ENCODE data around the gene SOX4. TPM values are rescaled to one million over a fixed set of nuclear protein-coding genes. Genes with fewer than 3 reads are reported as not detected.
A peak's percentile ranks its signal among the peaks of the same experiment; 100 is the strongest.

Gene SOX4
- total RNA-seq, 6 donors from 2014 or later, result 16.4 to 23.4 (median 20.7) TPM

DNA sequence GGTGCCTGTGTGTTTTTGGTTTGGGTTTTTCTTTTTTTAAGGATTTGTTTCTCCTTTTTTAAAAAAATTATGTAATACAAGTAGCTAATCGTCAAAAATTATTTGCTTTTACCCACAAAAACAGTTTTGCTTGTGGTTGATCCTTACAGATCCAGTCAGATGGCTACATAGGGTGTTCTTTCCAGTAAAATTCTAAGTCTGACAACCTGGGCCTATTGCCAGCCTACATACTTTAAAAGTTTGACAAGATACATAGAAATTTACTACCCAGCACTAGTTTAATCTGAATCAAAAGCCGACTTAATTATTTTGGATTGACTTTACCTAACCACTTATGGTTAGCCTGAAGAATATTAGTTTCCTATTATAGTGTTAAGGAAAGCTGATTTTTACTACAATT is 2.1 kb upstream of the SOX4 start:
- Histone ChIP-seq H3K27ac (no peak overlapping the region), H3K36me3 (no peaks in the 10 kb centered on the region), H3K4me1 (peaks cover 6 to 36% (median 12%) of the 10 kb centered on the region in 4 donors), H3K27me3 (no peaks in the 10 kb centered on the region), H3K4me3 (no peak overlapping the region), H3K9me3 (no peaks in the 10 kb centered on the region)
- 79% methylated on average over 2 of the region's 2 CpGs for WGBS, 2 donors
- no peak for ATAC-seq (ENCODE audit: low FRiP score in 2 of 2)
- DNase-seq, result no peak
- no peak for TF ChIP-seq POLR2AphosphoS5 (IDR thresholded peaks at IDR 0.05)
- TF ChIP-seq, protein P1, sequence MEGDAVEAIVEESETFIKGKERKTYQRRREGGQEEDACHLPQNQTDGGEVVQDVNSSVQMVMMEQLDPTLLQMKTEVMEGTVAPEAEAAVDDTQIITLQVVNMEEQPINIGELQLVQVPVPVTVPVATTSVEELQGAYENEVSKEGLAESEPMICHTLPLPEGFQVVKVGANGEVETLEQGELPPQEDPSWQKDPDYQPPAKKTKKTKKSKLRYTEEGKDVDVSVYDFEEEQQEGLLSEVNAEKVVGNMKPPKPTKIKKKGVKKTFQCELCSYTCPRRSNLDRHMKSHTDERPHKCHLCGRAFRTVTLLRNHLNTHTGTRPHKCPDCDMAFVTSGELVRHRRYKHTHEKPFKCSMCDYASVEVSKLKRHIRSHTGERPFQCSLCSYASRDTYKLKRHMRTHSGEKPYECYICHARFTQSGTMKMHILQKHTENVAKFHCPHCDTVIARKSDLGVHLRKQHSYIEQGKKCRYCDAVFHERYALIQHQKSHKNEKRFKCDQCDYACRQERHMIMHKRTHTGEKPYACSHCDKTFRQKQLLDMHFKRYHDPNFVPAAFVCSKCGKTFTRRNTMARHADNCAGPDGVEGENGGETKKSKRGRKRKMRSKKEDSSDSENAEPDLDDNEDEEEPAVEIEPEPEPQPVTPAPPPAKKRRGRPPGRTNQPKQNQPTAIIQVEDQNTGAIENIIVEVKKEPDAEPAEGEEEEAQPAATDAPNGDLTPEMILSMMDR (IDR thresholded peaks at IDR 0.05), result no peak
- TF ChIP-seq EP300 (IDR thresholded peaks at IDR 0.05), result no peak
- no peak for TF ChIP-seq POLR2A (IDR thresholded peaks at IDR 0.05)

DNA sequence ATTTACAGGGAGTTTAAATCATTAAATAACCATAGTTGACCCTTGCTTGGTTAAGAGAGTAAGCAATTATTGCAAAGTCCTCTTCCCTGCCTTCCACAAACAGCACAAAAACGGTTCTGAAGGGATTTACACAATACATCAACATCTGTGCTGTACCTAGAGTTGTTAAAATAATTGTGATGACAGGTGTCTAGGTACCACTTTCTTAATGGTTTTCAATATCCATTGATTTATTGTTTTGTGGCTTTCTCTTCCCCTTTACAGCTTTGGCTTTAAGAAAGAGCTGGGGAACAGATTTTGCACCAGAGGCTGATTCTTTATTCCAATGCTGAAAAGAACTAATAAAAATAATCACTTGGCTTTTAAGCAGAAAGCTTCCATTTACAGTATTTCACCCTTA is 598 bp upstream of the SOX4 start:
- peak overlapping the region in 2 of 4 donors; percentile 89 to 98 for H3K27ac ChIP-seq
- H3K36me3 ChIP-seq, result no peaks in the 10 kb centered on the region
- H3K27me3 ChIP-seq, result no peaks in the 10 kb centered on the region
- H3K4me1 ChIP-seq, result peaks cover 3 to 26% (median 9%) of the 10 kb centered on the region in 4 donors
- WGBS, 2 donors, result 0 to 3% methylated on average over 1 of the region's 1 CpG
- no peaks in the 10 kb centered on the region for H3K9me3 ChIP-seq
- TF ChIP-seq, protein P1 (IDR thresholded peaks at IDR 0.05), result no peak
- no peak for TF ChIP-seq POLR2AphosphoS5 (IDR thresholded peaks at IDR 0.05)
- no peak for TF ChIP-seq EP300 (IDR thresholded peaks at IDR 0.05)
- no peak for TF ChIP-seq POLR2A (IDR thresholded peaks at IDR 0.05)
- no peak for DNase-seq
- H3K4me3 ChIP-seq, result peak overlapping the region in 3 of 4 donors; percentile 69 to 82 (median 75)
- no peak for ATAC-seq (ENCODE audit: low FRiP score in 2 of 2)

DNA sequence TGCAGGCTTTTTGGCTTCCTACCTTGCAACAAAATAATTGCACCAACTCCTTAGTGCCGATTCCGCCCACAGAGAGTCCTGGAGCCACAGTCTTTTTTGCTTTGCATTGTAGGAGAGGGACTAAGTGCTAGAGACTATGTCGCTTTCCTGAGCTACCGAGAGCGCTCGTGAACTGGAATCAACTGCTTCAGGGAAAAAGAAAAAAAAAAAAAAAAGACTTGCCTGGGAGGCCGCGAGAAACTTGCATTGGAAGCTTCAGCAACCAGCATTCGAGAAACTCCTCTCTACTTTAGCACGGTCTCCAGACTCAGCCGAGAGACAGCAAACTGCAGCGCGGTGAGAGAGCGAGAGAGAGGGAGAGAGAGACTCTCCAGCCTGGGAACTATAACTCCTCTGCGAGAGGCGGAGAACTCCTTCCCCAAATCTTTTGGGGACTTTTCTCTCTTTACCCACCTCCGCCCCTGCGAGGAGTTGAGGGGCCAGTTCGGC is 420 bp downstream of the SOX4 start:
- TF ChIP-seq POLR2A (IDR thresholded peaks at IDR 0.05) (no peak), EP300 (IDR thresholded peaks at IDR 0.05) (no peak), POLR2AphosphoS5 (IDR thresholded peaks at IDR 0.05) (no peak)
- TF ChIP-seq, protein P1 (IDR thresholded peaks at IDR 0.05), result no peak
- DNase-seq, result peak in 1 of 2 donors; percentile 37
- H3K27ac ChIP-seq, result peak overlapping the region; percentile 84 to 98 (median 89)
- H3K4me3 ChIP-seq, result peak overlapping the region; percentile 52 to 82 (median 72)
- H3K9me3 ChIP-seq, result no peaks in the 10 kb centered on the region
- 1% methylated on average over 17 to 19 of the region's 19 CpGs for WGBS, 2 donors
- H3K4me1 ChIP-seq, result peaks cover 12 to 32% (median 17%) of the 10 kb centered on the region in 4 donors
- H3K27me3 ChIP-seq, result no peaks in the 10 kb centered on the region
- no peaks in the 10 kb centered on the region for H3K36me3 ChIP-seq
- peak; percentile 16 to 41 for ATAC-seq (ENCODE audit: low FRiP score in 2 of 2)

DNA sequence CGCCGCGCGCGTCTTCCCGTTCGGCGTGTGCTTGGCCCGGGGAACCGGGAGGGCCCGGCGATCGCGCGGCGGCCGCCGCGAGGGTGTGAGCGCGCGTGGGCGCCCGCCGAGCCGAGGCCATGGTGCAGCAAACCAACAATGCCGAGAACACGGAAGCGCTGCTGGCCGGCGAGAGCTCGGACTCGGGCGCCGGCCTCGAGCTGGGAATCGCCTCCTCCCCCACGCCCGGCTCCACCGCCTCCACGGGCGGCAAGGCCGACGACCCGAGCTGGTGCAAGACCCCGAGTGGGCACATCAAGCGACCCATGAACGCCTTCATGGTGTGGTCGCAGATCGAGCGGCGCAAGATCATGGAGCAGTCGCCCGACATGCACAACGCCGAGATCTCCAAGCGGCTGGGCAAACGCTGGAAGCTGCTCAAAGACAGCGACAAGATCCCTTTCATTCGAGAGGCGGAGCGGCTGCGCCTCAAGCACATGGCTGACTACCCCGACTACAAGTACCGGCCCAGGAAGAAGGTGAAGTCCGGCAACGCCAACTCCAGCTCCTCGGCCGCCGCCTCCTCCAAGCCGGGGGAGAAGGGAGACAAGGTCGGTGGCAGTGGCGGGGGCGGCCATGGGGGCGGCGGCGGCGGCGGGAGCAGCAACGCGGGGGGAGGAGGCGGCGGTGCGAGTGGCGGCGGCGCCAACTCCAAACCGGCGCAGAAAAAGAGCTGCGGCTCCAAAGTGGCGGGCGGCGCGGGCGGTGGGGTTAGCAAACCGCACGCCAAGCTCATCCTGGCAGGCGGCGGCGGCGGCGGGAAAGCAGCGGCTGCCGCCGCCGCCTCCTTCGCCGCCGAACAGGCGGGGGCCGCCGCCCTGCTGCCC is 1.1 kb downstream of the SOX4 start:
- ATAC-seq (ENCODE audit: low FRiP score in 2 of 2) (peak; percentile 16 to 78), DNase-seq (peak; percentile 48 to 93)
- H3K27me3 ChIP-seq, result no peaks in the 10 kb centered on the region
- H3K27ac ChIP-seq, result peak overlapping the region; percentile 84 to 98 (median 89)
- 0% methylated on average over 4 to 66 of the region's 112 CpGs for WGBS, 2 donors
- H3K4me1 ChIP-seq, result peaks cover 13 to 29% (median 20%) of the 10 kb centered on the region in 4 donors
- TF ChIP-seq POLR2A (IDR thresholded peaks at IDR 0.05) (peak in 2 of 4 donors; percentile 11 to 60), EP300 (IDR thresholded peaks at IDR 0.05) (no peak), POLR2AphosphoS5 (IDR thresholded peaks at IDR 0.05) (peak; percentile 37 to 44)
- TF ChIP-seq, protein P1 (IDR thresholded peaks at IDR 0.05), result no peak
- H3K9me3 ChIP-seq, result no peaks in the 10 kb centered on the region
- H3K4me3 ChIP-seq, result peak overlapping the region; percentile 52 to 82 (median 72)
- no peaks in the 10 kb centered on the region for H3K36me3 ChIP-seq

Data from upper lobe of left lung (tissue), 6 donors.